SJSA1 (cell line): ENCODE results near the gene SLC22A17. TPM values are rescaled to one million over a fixed set of nuclear protein-coding genes. Genes with fewer than 3 reads are reported as not detected.

Source experiments
- DNase-seq, 2 experiments: peaks; one replicate each; pipeline ENCODE4 v3.0.0-alpha.2; 2015 to 2020; ENCODE audit warnings: low spot score in 2 of 2, low read depth in 1 of 2
- H3K27ac ChIP-seq: fragments of 250-450 bp; sonication (Bioruptor Pico); 2 replicates; pipeline ENCODE4 v1.5.1; 2020; ENCODE audit warnings: mild to moderate bottlenecking, moderate library complexity
- H3K27me3 ChIP-seq: fragments of 250-450 bp; sonication (Bioruptor Pico); replicated peaks from 2 replicates; pipeline ENCODE4 v1.5.1; 2020; ENCODE audit warnings: mild to moderate bottlenecking, moderate library complexity
- H3K36me3 ChIP-seq: fragments of 250-450 bp; sonication (Bioruptor Pico); 2 replicates; pipeline ENCODE4 v1.5.1; 2020; ENCODE audit warnings: mild to moderate bottlenecking
- H3K4me1 ChIP-seq: fragments of 250-450 bp; sonication (Bioruptor Pico); replicated peaks from 2 replicates; pipeline ENCODE4 v1.6.1; 2021; ENCODE audit warnings: mild to moderate bottlenecking
- H3K4me3 ChIP-seq: fragments of 250-450 bp; sonication (Bioruptor Pico); 2 replicates; pipeline ENCODE4 v1.5.1; 2020; ENCODE audit warnings: mild to moderate bottlenecking
- H3K9me3 ChIP-seq: fragments of 250-450 bp; sonication (Bioruptor Pico); replicated peaks from 2 replicates; pipeline ENCODE4 v1.5.1; 2020; ENCODE audit warnings: mild to moderate bottlenecking
- total RNA-seq: library from RNA; depleted of rRNA; stranded (reverse); fragments of >200 nt; shearing (Covaris generic); gene quantifications from 2 replicates; pipeline ENCODE4 v1.2.3, GENCODE V29; 2014

The SLC22A17 gene
- total RNA-seq, 1 experiment from 2014 or later = 3.2 TPM

DNA sequence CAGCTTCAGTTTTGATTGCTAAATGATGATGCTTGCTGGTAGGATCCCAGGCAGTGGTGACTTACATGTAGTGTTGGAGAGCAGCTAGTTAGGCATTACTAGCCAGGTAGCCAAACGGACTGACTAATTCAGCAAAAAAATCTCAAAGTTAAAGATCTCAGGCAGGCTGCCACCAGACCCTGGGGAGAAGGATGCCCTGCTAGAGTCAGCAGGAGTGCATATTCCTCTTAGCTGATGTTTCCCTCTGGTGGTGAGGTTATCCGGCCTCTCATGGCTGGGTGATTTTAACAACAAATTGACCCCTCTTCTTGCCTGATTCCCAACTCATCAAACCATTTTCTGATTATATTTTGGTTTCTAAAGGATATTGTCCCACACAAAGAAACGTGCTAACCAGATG, 9.5 kb upstream of the SLC22A17 start:
- H3K36me3 ChIP-seq = no peaks in the 10 kb centered on the region
- H3K27ac ChIP-seq = no peak overlapping the region
- peaks cover 54% of the 10 kb centered on the region for H3K27me3 ChIP-seq
- H3K4me3 ChIP-seq = no peak overlapping the region
- DNase-seq = no peak
- no peaks in the 10 kb centered on the region for H3K4me1 ChIP-seq
- no peaks in the 10 kb centered on the region for H3K9me3 ChIP-seq

- H3K4me3 ChIP-seq = no peak overlapping the region
- H3K27me3 ChIP-seq = peaks cover 54% of the 10 kb centered on the region
- no peaks in the 10 kb centered on the region for H3K36me3 ChIP-seq
- no peaks in the 10 kb centered on the region for H3K9me3 ChIP-seq
- no peak overlapping the region for H3K27ac ChIP-seq
- no peak for DNase-seq
- H3K4me1 ChIP-seq = no peaks in the 10 kb centered on the region
Observed at GRCh38 chr14:23361763-23362162, 9.1 kb upstream of the SLC22A17 start.

GRCh38 chr14:23361320-23361719, 8.6 kb upstream of the SLC22A17 start:
- Histone ChIP-seq H3K4me1 (no peaks in the 10 kb centered on the region), H3K4me3 (no peak overlapping the region), H3K9me3 (no peaks in the 10 kb centered on the region), H3K27me3 (peaks cover 53% of the 10 kb centered on the region), H3K27ac (no peak overlapping the region), H3K36me3 (no peaks in the 10 kb centered on the region)
- no peak for DNase-seq

GRCh38 chr14:23360496-23360895, 7.8 kb upstream of the SLC22A17 start:
- Histone ChIP-seq H3K27me3 (peaks cover 49% of the 10 kb centered on the region), H3K4me1 (no peaks in the 10 kb centered on the region), H3K36me3 (no peaks in the 10 kb centered on the region), H3K27ac (no peak overlapping the region), H3K4me3 (no peak overlapping the region), H3K9me3 (no peaks in the 10 kb centered on the region)
- no peak for DNase-seq

DNA sequence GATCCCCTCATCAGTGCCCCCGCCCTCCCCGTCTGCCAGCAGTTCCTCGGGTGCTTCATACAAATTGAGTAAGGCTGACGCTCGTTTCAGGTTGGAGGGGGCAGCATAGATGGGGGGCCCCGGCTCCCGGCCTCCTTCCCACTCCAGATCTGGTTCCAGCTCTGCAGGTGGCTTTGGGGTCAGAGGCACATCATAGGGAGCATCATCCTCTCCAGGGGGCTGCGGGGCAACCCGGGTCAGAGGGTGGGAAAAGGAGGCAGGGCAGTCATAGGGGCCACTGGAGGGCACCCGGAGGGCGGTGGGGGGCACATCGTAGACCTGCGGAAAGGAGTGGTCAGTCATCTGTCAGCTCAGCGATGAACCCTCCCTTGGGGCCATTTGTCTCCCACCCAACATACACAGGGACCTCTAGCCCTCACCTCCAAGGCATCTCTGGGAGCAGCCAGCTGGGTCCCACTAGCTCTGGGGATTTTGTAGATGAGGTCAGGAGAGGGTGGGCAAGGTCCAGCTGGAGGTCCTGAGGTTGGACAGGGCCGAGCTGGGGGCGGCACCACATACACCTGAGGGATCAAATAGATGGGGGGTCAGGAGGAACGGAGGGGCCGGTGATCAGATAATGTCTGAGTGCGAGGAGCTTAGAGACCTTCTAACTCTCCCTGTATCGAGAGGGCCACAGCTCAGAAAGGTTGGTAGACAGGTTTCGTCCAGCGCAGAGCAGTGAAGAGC, 7.2 kb upstream of the SLC22A17 start:
- H3K36me3 ChIP-seq = no peaks in the 10 kb centered on the region
- no peak overlapping the region for H3K4me3 ChIP-seq
- peaks cover 44% of the 10 kb centered on the region for H3K27me3 ChIP-seq
- no peaks in the 10 kb centered on the region for H3K4me1 ChIP-seq
- H3K9me3 ChIP-seq = no peaks in the 10 kb centered on the region
- no peak for DNase-seq
- no peak overlapping the region for H3K27ac ChIP-seq

DNA sequence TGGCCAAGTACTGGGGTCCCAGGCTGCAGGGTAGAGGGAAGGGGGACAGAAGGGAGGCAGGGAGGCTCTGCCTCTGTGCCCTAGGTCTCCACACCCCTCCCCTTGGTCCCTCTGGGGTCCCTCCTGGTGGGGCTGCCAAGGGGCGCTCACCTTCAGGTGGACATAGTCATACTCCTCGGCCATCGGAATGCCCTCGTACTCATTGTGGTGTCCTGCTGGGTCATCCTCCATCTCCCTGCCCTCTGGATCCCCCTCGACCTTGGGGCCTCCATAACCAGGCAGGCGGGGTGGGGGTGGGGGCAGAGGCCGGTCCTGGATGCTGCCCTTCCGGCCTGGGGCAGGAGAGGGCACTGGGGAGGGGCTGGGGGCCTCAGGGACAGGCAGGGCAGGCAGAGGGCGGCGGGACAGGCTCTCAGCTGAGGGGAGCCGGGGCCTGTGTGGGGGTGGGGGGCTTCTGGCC, 6.5 kb upstream of the SLC22A17 start:
- Histone ChIP-seq H3K27me3 (peaks cover 44% of the 10 kb centered on the region), H3K27ac (no peak overlapping the region), H3K4me1 (no peaks in the 10 kb centered on the region), H3K36me3 (no peaks in the 10 kb centered on the region), H3K4me3 (no peak overlapping the region), H3K9me3 (no peaks in the 10 kb centered on the region)
- no peak for DNase-seq

GRCh38 chr14:23358553-23359166, 6.0 kb upstream of the SLC22A17 start:
- H3K9me3 ChIP-seq = no peaks in the 10 kb centered on the region
- no peaks in the 10 kb centered on the region for H3K4me1 ChIP-seq
- H3K4me3 ChIP-seq = no peak overlapping the region
- H3K27ac ChIP-seq = no peak overlapping the region
- no peak for DNase-seq
- H3K27me3 ChIP-seq = peaks cover 48% of the 10 kb centered on the region
- H3K36me3 ChIP-seq = no peaks in the 10 kb centered on the region

GRCh38 chr14:23358042-23358441, 5.4 kb upstream of the SLC22A17 start:
- no peak overlapping the region for H3K27ac ChIP-seq
- H3K4me1 ChIP-seq = no peaks in the 10 kb centered on the region
- no peaks in the 10 kb centered on the region for H3K36me3 ChIP-seq
- H3K4me3 ChIP-seq = no peak overlapping the region
- peaks cover 47% of the 10 kb centered on the region for H3K27me3 ChIP-seq
- DNase-seq = no peak
- no peaks in the 10 kb centered on the region for H3K9me3 ChIP-seq

DNA sequence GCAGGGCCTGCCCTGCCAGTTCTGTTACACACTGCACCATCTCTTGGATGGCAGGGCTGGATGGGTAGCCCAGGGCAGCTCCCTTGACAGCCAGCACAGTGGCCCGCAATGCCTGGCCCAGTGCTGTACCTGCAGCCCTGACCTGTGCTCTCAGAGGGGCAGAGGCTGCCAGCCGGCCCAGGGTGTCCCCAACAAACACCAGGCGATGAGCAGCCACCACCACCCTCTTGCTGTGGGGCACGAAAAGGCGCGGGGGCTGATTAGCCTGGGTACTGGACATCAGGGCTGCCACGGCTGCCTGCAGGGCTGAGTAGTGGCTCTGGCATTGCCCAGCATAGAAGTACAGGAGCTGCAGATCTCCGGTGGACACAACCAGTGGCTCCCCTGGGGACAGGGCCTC, 4.6 kb upstream of the SLC22A17 start:
- H3K36me3 ChIP-seq = no peaks in the 10 kb centered on the region
- H3K4me1 ChIP-seq = peaks cover 6% of the 10 kb centered on the region
- H3K27me3 ChIP-seq = peaks cover 52% of the 10 kb centered on the region
- no peak overlapping the region for H3K4me3 ChIP-seq
- H3K27ac ChIP-seq = no peak overlapping the region
- DNase-seq = no peak
- H3K9me3 ChIP-seq = no peaks in the 10 kb centered on the region

DNA sequence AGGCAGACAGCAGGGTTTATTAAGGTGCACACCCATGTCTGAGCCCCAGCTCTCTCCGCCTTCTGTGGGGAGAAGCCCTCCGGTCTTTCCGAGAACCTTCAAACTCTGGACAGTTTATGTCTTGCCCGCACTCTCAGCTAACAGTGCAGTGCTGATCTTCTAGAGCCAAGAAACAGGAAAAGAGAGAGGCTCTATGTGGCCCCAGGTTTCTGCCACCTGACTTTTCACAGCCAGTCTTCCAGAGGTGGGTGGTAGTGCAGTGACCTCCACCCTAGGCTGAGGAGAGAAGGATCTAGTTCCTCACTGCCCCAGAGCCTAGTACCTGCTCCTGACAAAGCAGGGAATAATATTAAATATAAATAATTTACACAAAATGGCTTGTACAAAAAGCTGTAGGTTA, 4.0 kb upstream of the SLC22A17 start:
- Histone ChIP-seq H3K27ac (no peak overlapping the region), H3K9me3 (no peaks in the 10 kb centered on the region), H3K4me3 (no peak overlapping the region), H3K4me1 (peaks cover 11% of the 10 kb centered on the region), H3K36me3 (no peaks in the 10 kb centered on the region), H3K27me3 (peaks cover 52% of the 10 kb centered on the region)
- no peak for DNase-seq

DNA sequence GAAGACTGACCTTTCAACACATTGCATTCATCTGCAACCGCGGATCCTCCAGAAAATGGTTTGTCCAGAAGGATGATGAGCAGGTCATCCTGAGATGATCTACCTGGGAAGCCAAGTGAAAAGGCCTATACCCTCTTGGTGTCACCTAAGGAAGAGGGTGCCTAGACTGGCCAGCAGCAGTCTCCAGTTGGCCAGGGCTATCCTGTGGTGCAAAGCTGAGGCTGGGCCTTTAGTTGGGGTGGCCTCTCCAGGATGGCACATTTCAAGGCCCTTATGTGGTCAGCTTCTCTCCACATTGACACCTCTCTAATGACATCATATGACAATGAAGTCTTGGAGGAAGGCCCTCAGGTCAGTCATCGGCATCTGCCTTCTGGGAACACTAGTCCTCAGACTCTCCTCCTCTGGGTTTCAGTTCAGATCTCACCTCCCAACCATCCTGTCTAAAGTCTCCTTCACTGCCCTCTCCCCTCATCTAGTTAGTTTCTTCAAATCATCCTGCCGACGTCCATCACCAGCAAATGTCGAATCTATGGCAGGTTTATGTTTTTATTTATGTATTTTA, 3.3 kb upstream of the SLC22A17 start:
- Histone ChIP-seq H3K27me3 (peaks cover 54% of the 10 kb centered on the region), H3K27ac (no peak overlapping the region), H3K4me3 (no peak overlapping the region), H3K9me3 (no peaks in the 10 kb centered on the region), H3K36me3 (no peaks in the 10 kb centered on the region), H3K4me1 (peaks cover 11% of the 10 kb centered on the region)
- DNase-seq = no peak

GRCh38 chr14:23354990-23355389, 2.3 kb upstream of the SLC22A17 start:
- H3K9me3 ChIP-seq = no peaks in the 10 kb centered on the region
- H3K4me3 ChIP-seq = no peak overlapping the region
- no peaks in the 10 kb centered on the region for H3K36me3 ChIP-seq
- H3K27me3 ChIP-seq = peaks cover 54% of the 10 kb centered on the region
- DNase-seq = no peak
- H3K4me1 ChIP-seq = peaks cover 11% of the 10 kb centered on the region
- no peak overlapping the region for H3K27ac ChIP-seq

DNA sequence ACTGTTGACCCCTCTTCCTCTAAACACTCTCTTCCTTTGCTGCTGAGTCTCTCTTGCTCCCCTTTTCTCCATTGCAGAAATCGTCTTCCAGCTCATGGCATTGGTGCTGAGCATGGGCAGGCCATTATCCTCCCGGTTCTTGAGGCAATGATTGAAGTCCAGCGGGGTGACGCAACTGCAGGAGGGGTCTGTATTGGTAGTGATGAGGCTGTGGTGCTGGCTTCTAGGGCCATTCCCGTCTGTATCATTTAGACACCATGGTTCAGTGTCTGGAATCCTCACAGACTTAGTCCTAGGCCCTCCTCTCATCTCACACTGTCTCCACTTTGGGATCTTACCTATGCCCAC, 720 bp upstream of the SLC22A17 start:
- no peak overlapping the region for H3K4me3 ChIP-seq
- peaks cover 11% of the 10 kb centered on the region for H3K4me1 ChIP-seq
- no peak for DNase-seq
- no peak overlapping the region for H3K27ac ChIP-seq
- H3K36me3 ChIP-seq = no peaks in the 10 kb centered on the region
- peaks cover 54% of the 10 kb centered on the region for H3K27me3 ChIP-seq
- H3K9me3 ChIP-seq = no peaks in the 10 kb centered on the region

DNA sequence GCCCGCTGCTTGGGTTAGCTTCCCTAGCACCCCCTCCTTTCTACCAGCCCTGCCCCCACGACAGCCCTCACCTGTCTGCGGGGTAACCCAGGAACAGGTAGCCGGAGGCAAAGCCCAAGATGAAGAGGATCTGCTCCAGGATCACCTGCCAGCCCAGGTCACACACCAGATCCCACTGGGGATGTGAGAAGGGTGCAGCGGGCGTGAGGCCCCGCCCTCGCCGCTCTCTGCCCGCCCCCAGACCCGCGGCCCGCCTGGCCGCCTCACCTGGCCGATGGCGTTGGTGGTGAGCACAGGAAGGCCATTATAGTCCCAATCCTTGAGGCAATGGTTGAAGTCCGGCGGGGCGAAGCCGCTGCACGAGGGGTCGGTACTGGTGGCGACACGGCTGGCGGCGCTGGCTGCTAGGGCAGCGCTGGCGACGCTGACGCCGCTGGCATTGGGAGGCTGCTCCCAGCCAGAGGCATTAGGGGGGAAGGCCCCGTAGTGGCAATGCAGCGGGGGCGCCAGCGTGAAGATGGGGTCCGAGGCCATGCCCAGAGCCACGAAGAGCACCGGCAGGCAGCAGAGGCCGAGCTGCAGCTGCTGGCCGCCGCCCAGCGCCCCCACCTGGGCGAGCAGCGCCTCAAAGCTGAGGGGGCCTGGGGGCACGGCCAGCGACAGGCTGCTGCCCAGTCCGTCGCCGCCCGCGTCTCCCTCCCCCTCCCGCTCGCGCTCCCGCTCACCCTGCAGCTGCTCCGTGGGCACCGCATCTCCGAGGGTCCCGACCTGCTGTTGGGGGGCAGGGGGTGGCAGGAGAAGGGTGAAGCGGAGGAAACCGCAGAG, 794 bp downstream of the SLC22A17 start:
- DNase-seq = no peak
- Histone ChIP-seq H3K36me3 (no peaks in the 10 kb centered on the region), H3K9me3 (no peaks in the 10 kb centered on the region), H3K4me3 (peak overlapping the region; percentile 33), H3K4me1 (peaks cover 11% of the 10 kb centered on the region), H3K27ac (no peak overlapping the region), H3K27me3 (peaks cover 42% of the 10 kb centered on the region)
